ENCODE measurements around the gene RBM22. TPM values are rescaled to one million over a fixed set of nuclear protein-coding genes. Genes with fewer than 3 reads are reported as not detected.

The RBM22 gene
- total RNA-seq, 1 donor from 2014 or later = 54.5 TPM

GRCh38 chr5:150690760-150691159 lies 10.1 kb downstream of the RBM22 start:
- Mint-ChIP-seq H3K9me3 (ENCODE audit: unreplicated experiment) (no peaks in the 10 kb centered on the region), H3K4me3 (ENCODE audit: unreplicated experiment) (no peak overlapping the region), H3K36me3 (ENCODE audit: low read depth, unreplicated experiment) (peaks cover 44% of the 10 kb centered on the region), H3K27ac (ENCODE audit: unreplicated experiment) (no peak overlapping the region), H3K27me3 (ENCODE audit: unreplicated experiment) (no peaks in the 10 kb centered on the region), H3K4me1 (ENCODE audit: unreplicated experiment) (no peaks in the 10 kb centered on the region)
- DNase-seq (ENCODE audit: low spot score) = no peak
- no peak for TF ChIP-seq CTCF (IDR thresholded peaks at IDR 0.05; ENCODE audit: unreplicated experiment)

GRCh38 chr5:150689120-150689519 lies 11.7 kb downstream of the RBM22 start:
- Mint-ChIP-seq H3K9me3 (ENCODE audit: unreplicated experiment) (no peaks in the 10 kb centered on the region), H3K36me3 (ENCODE audit: low read depth, unreplicated experiment) (peaks cover 31% of the 10 kb centered on the region), H3K27me3 (ENCODE audit: unreplicated experiment) (no peaks in the 10 kb centered on the region), H3K4me1 (ENCODE audit: unreplicated experiment) (no peaks in the 10 kb centered on the region), H3K27ac (ENCODE audit: unreplicated experiment) (no peak overlapping the region), H3K4me3 (ENCODE audit: unreplicated experiment) (no peak overlapping the region)
- DNase-seq (ENCODE audit: low spot score) = no peak
- no peak for TF ChIP-seq CTCF (IDR thresholded peaks at IDR 0.05; ENCODE audit: unreplicated experiment)

GRCh38 chr5:150676578-150676977 lies 24.3 kb downstream of the RBM22 start:
- no peak overlapping the region for H3K27ac Mint-ChIP-seq (ENCODE audit: unreplicated experiment)
- H3K27me3 Mint-ChIP-seq (ENCODE audit: unreplicated experiment) = peaks cover 3% of the 10 kb centered on the region
- no peak for DNase-seq (ENCODE audit: low spot score)
- H3K4me3 Mint-ChIP-seq (ENCODE audit: unreplicated experiment) = no peak overlapping the region
- peaks cover 8% of the 10 kb centered on the region for H3K36me3 Mint-ChIP-seq (ENCODE audit: low read depth, unreplicated experiment)
- H3K9me3 Mint-ChIP-seq (ENCODE audit: unreplicated experiment) = no peaks in the 10 kb centered on the region
- peaks cover 14% of the 10 kb centered on the region for H3K4me1 Mint-ChIP-seq (ENCODE audit: unreplicated experiment)
- TF ChIP-seq CTCF (IDR thresholded peaks at IDR 0.05; ENCODE audit: unreplicated experiment) = no peak

GRCh38 chr5:150675069-150675468 lies 25.8 kb downstream of the RBM22 start:
- no peak for DNase-seq (ENCODE audit: low spot score)
- Mint-ChIP-seq H3K36me3 (ENCODE audit: low read depth, unreplicated experiment) (peaks cover 13% of the 10 kb centered on the region), H3K27ac (ENCODE audit: unreplicated experiment) (no peak overlapping the region), H3K4me1 (ENCODE audit: unreplicated experiment) (peaks cover 23% of the 10 kb centered on the region), H3K4me3 (ENCODE audit: unreplicated experiment) (no peak overlapping the region), H3K9me3 (ENCODE audit: unreplicated experiment) (no peaks in the 10 kb centered on the region), H3K27me3 (ENCODE audit: unreplicated experiment) (peaks cover 14% of the 10 kb centered on the region)
- no peak for TF ChIP-seq CTCF (IDR thresholded peaks at IDR 0.05; ENCODE audit: unreplicated experiment)

- Mint-ChIP-seq H3K27me3 (ENCODE audit: unreplicated experiment) (peaks cover 14% of the 10 kb centered on the region), H3K4me3 (ENCODE audit: unreplicated experiment) (no peak overlapping the region), H3K4me1 (ENCODE audit: unreplicated experiment) (peaks cover 23% of the 10 kb centered on the region), H3K36me3 (ENCODE audit: low read depth, unreplicated experiment) (peaks cover 13% of the 10 kb centered on the region), H3K27ac (ENCODE audit: unreplicated experiment) (no peak overlapping the region), H3K9me3 (ENCODE audit: unreplicated experiment) (no peaks in the 10 kb centered on the region)
- no peak for DNase-seq (ENCODE audit: low spot score)
- TF ChIP-seq CTCF (IDR thresholded peaks at IDR 0.05; ENCODE audit: unreplicated experiment) = no peak
These were observed 26.5 kb downstream of the RBM22 start for GRCh38 chr5:150674341-150674821.

All from endothelial cell (in vitro differentiated cells).